VCaP (cell line): ENCODE measurements around the gene GOLIM4.
A peak's percentile ranks its signal among the peaks of the same experiment; 100 is the strongest.

Source experiments
- H3K27ac ChIP-seq: fragments of 450-650 bp; 2 replicates; pipeline ENCODE4 v1.5.1; 2017
- CTCF ChIP-seq: fragments of 450-650 bp; conservative IDR thresholded peaks from 2 replicates; pipeline ENCODE4 v1.5.1; 2017; ENCODE audit warnings: mild to moderate bottlenecking, moderate library complexity

GOLIM4 gene

GRCh38 chr3:167978071-167978470 lies 117.7 kb downstream of the GOLIM4 start:
- H3K27ac ChIP-seq: peak overlapping the region; percentile 97
- TF ChIP-seq CTCF: no peak

GRCh38 chr3:167976516-167977361 lies 119.0 kb downstream of the GOLIM4 start:
- TF ChIP-seq CTCF: no peak
- peak overlapping the region; percentile 97 for H3K27ac ChIP-seq

GRCh38 chr3:167973901-167974300 lies 121.8 kb downstream of the GOLIM4 start:
- no peak for TF ChIP-seq CTCF
- no peak overlapping the region for H3K27ac ChIP-seq

GRCh38 chr3:167973046-167973445 lies 122.7 kb downstream of the GOLIM4 start:
- no peak overlapping the region for H3K27ac ChIP-seq
- no peak for TF ChIP-seq CTCF

- no peak for TF ChIP-seq CTCF
- no peak overlapping the region for H3K27ac ChIP-seq
Measured at GRCh38 chr3:167972502-167972901, 123.2 kb downstream of the GOLIM4 start.

- TF ChIP-seq CTCF: no peak
- H3K27ac ChIP-seq: no peak overlapping the region
Measured at GRCh38 chr3:167969548-167969947, 126.2 kb downstream of the GOLIM4 start.

GRCh38 chr3:167967257-167968036 lies 128.3 kb downstream of the GOLIM4 start:
- TF ChIP-seq CTCF: no peak

More at GRCh38 chr3:167967257-167968036, 128.3 kb downstream of the GOLIM4 start:
- no peak overlapping the region for H3K27ac ChIP-seq
